HK-2 (cell line): Measurements from ENCODE around the gene SLC66A2.

Source experiments
- DNase-seq: peaks from one replicate; pipeline ENCODE4 v3.0.0-alpha.2; 2018; ENCODE audit not compliant: unreplicated experiment

Gene SLC66A2

GRCh38 chr18:79952456-79952995, 1.1 kb upstream of the SLC66A2 start:
- DNase-seq, result no peak

GRCh38 chr18:79950515-79951341, 725 bp downstream of the SLC66A2 start:
- peak; percentile 33 for DNase-seq

- DNase-seq, result no peak
Measured at GRCh38 chr18:79949697-79950487, 1.6 kb downstream of the SLC66A2 start.

GRCh38 chr18:79948719-79949411, 2.6 kb downstream of the SLC66A2 start:
- no peak for DNase-seq

DNA sequence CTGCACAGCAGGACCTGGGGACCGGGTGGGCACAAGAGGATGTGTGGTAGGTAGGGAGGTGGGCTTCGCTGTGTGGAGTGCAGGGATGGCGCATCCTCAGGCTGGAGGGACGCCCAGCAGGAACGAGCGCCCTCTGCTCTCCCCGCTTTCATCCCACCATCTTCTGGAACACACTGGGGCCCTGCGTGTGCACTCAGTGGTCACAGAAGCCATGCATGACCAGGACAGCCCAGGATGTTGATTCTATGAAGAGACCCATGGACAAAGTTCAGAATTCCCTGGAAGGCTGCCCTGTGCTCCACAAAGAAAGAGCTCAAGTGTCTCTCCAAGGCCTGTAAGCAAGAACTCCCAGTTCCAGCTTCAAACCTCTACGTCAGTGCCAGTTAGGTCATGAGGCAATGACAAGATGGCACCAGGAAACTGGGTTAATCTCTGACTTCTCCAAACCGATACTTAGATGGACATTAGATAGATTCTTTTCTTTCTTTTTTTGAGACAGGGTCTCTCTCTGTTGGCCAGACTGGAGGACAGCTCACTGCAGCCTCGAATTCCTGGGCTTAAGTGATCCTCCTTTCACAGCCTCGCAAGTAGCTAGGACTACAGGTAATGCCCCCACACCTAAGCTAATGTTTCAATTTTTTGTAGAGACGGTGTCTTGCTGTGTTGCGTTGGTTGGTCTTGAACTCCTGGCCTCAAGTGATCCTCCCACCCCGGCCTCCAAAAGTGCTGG, 3.4 kb downstream of the SLC66A2 start:
- DNase-seq, result no peak

DNA sequence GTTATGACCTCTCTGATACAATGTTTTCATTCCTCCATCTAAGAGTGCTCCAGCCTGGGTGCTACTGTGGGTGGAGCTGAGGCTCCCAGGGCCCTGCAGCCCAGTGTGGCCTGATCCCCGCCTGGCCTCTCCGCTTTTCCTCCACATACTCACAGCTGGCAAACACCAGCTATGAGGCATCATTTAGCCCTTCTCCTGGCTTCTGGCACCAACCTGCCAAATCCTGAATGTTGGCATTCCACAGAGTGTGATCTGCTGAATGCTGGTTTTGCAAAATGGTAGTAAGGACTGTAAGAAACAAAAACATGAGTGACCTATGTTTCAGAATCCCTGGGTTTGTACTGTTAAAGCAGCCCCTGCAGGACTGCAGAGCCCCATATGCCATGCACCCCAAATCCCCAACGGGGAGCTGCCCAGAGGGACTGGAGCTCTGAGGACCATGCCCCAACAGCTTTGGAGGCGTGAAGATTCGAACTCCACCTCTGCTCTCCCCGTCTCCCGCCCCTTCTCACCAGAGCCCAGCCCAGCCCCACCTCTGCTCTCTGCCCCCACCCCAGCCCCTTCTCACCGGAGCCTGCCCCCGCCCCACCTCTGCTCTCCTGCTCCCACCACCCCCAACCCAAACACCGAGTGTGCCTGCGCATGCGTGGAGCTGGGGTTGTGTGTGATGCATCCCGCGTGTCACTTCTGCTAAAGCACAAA, 4.2 kb downstream of the SLC66A2 start:
- DNase-seq, result no peak

GRCh38 chr18:79945118-79946042, 6.1 kb downstream of the SLC66A2 start:
- no peak for DNase-seq

- DNase-seq, result no peak
Measured at GRCh38 chr18:79944746-79945117, 6.7 kb downstream of the SLC66A2 start.

GRCh38 chr18:79944126-79944731, 7.2 kb downstream of the SLC66A2 start:
- no peak for DNase-seq

- DNase-seq, result no peak
Measured at GRCh38 chr18:79943608-79944125, 7.8 kb downstream of the SLC66A2 start.

- no peak for DNase-seq
Measured at GRCh38 chr18:79942786-79943607, 8.5 kb downstream of the SLC66A2 start.

DNA sequence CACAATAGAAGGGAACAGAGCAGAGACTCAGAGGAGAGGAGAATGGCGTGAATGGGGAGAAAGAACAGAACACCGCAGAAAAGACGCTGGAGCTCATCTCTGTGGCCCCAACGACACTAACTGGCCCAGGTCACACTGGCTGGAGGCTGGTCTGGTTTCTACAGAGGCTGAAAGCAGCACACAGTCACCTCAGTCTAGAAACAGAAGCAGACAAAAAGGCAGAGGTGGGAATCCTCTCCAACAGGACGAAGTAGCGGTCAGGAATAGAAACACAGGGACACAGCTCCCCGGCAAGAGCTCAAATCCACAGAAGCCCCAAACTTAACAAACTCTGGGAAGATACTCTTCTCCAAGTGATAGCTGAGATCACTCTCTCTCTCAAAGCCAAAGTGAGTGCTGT, 9.2 kb downstream of the SLC66A2 start:
- DNase-seq, result no peak

DNA sequence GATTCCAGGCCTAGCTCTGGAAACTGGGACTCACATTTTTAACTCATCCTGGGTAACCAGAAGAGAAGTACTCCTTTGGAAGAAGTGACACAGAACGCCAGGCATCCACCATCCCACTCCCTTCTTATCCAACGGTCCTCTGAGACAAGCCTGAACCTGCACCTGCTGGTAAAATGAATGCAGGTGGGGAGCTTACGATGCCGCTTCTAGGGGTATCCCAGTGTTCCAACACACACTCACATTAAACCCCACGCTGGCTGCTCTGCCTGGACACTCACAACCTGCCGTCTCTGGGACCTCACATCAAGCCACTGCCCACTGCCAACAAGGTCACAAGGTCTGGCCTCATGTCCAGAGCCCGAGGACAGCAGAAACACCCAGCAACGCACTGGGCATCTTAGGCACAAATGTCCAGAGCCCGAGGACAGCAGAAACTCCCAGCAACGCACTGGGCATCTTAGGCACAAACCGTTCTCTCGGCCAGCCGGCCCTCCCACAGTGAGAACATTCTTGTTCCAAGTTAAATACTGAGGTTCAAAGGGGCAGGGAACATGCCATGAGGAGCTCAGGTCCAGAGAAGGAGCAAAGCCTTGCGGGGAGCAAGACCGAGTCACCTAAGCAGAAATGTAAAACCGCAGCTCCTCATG, 9.9 kb downstream of the SLC66A2 start:
- no peak for DNase-seq

GRCh38 chr18:79940814-79941472, 10.5 kb downstream of the SLC66A2 start:
- no peak for DNase-seq

- no peak for DNase-seq
Measured at GRCh38 chr18:79940126-79940813, 11.2 kb downstream of the SLC66A2 start.

DNA sequence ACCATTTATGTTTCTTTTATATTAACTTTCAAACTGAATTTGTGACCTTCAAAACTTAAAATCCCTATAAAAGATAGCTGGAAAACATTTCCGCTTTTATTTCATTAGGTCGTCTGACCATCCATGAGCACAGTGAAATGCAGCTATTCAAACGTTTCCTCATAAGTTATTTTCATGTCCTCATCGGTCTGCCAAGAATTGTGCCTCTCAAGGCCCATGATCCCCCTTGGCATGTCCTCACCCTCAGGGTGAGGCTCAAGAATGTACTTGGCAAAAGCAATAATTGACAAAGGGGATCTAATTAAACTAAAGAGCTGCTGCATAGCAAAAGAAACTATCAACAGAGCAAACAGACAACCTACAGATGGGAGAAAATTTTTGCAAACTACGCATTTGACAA, 12.4 kb downstream of the SLC66A2 start:
- no peak for DNase-seq

DNA sequence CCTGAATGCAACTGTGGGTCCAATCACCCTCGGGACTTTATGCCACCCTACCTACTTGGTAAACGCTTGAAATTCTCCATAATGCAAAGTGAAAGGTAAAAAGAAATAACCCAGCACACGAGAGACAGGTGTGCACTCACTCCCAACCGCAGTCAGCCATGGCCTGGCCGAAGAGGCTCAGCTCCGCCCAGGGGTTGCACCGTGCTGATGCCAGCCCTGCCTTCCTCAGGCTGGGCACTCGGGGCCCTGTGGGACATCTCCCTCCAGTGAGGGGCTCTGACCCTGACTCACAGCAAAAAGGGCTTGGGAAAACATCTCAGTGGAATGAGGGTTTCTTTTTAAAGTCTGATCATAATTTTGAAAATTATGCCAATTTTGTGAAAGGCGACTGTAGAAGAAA, 13.3 kb downstream of the SLC66A2 start:
- no peak for DNase-seq
